ENCODE results near the gene PLEKHF1. TPM values are rescaled to one million over a fixed set of nuclear protein-coding genes. Genes with fewer than 3 reads are reported as not detected.

Gene PLEKHF1
- polyA plus RNA-seq, 3 donors, result 0.11 to 0.29 (median 0.26) TPM

DNA sequence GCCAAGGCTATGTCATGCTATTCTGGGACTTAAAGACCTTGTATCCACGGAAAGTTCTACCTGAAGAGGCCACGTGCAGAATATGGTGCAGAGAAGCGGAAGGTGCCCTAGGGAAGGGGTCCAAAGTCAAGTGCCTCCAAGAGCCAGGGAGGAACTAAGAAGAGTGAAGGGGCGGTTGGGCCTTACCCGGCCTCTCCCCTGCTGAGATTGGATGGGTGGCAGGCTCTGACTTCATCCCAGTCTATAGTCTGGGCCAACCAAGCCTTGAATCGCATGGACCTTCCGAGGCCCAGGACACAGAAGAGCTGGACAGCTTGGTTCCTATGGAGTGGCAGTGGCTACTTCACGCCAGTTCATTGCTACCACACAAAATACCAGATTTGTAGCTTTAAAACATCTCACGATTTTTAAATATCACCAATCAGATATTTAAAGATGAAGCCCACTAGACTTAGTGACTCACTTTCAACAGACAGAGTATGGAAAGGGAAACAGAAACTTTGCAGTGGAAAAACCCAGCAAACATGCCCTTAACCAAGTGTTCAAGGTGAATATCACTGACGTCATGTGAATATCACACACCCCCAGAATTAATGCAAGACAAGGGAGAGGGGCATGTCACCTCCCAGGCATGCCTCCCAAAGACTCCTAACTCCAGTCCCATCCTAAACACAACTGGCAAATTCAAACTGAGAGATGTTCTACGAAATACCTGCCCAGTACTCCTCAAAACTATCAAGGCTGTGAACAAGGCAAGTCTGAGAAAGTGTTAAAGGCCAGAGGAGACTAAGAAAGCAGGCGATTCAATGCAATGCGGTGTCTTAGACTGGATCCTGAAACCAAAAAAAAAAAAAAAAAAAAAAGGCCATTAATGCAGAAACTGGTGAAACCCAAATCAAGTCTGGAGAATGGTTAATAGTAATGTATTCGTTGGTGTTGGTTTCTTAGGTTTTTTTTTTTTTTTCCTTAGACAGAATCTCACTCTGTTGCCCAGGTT lies 39.6 kb downstream of the PLEKHF1 start:
- Histone ChIP-seq H4K20me1 (ENCODE audit: insufficient read depth, low read length) (peaks cover 11% of the 10 kb centered on the region), H3K27me3 (ENCODE audit: control insufficient read depth in 2 of 2, insufficient read depth in 2 of 2, low read length in 2 of 2) (no peaks in the 10 kb centered on the region), H3K27ac (ENCODE audit: low read depth in 1 of 2, low read length in 2 of 2) (no peak overlapping the region), H3K4me3 (replicated peaks in 1 of 3; ENCODE audit: low read depth in 2 of 3, low read length in 3 of 3) (no peak overlapping the region), H3K9me3 (replicated peaks in 1 of 2; ENCODE audit: control insufficient read depth in 1 of 2, insufficient read depth in 1 of 2, low read length in 2 of 2) (no peaks in the 10 kb centered on the region), H3K79me2 (ENCODE audit: insufficient read depth, low read length) (peaks cover 3% of the 10 kb centered on the region), H3K4me2 (replicated peaks; ENCODE audit: extremely low read depth, low read length, poor library complexity, severe bottlenecking) (no peak overlapping the region), H3K9ac (ENCODE audit: insufficient read depth, low read length, poor library complexity, severe bottlenecking) (no peak overlapping the region), H3K36me3 (replicated peaks in 1 of 2; ENCODE audit: control insufficient read depth in 1 of 2, insufficient read depth in 2 of 2, low read length in 2 of 2) (peaks cover 35 to 68% of the 10 kb centered on the region in 2 donors), H3K4me1 (ENCODE audit: control insufficient read depth in 1 of 2, insufficient read depth in 2 of 2, low read length in 2 of 2) (no peaks in the 10 kb centered on the region), H2AFZ (ENCODE audit: insufficient read depth, low read depth, low read length, poor library complexity, severe bottlenecking) (no peak overlapping the region)
- no peak for DNase-seq
- TF ChIP-seq, protein P1, sequence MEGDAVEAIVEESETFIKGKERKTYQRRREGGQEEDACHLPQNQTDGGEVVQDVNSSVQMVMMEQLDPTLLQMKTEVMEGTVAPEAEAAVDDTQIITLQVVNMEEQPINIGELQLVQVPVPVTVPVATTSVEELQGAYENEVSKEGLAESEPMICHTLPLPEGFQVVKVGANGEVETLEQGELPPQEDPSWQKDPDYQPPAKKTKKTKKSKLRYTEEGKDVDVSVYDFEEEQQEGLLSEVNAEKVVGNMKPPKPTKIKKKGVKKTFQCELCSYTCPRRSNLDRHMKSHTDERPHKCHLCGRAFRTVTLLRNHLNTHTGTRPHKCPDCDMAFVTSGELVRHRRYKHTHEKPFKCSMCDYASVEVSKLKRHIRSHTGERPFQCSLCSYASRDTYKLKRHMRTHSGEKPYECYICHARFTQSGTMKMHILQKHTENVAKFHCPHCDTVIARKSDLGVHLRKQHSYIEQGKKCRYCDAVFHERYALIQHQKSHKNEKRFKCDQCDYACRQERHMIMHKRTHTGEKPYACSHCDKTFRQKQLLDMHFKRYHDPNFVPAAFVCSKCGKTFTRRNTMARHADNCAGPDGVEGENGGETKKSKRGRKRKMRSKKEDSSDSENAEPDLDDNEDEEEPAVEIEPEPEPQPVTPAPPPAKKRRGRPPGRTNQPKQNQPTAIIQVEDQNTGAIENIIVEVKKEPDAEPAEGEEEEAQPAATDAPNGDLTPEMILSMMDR (IDR thresholded peaks at IDR 0.05), result no peak
- WGBS (ENCODE audit: insufficient coverage), result 94% methylated on average over 9 of the region's 14 CpGs
- intact Hi-C loops (cut with micrococcal nuclease), result no loop called here
- no peaks in the 10 kb centered on the region for H3K9me3 Mint-ChIP-seq
- peaks cover 41 to 65% of the 10 kb centered on the region in 2 donors for H3K36me3 Mint-ChIP-seq
- H3K27me3 Mint-ChIP-seq (ENCODE audit: low read depth in 3 of 3), result no peaks in the 10 kb centered on the region
- no peak overlapping the region for H3K27ac Mint-ChIP-seq
- no peak overlapping the region for H3K4me3 Mint-ChIP-seq
- peaks cover 2% of the 10 kb centered on the region for H3K4me1 Mint-ChIP-seq

DNA sequence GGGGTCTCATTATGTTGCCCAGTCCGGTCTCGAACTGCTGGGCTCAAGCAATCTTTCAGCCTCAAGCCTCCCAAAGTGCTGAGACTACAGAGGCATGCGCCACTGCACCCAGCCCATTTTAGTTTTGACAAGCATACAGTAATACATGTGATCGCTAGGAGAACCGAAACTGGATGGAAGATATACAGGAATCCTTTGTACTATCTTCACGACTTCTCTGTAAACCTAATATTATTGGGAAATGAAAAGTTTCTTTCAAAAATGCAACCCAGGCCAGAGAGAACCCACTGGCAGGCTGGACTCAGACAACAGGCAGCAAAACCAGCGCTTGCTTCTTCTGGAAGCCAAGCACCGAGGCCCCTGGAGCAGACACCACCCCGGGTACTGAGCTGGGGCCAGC lies 40.4 kb downstream of the PLEKHF1 start:
- intact Hi-C loops (cut with micrococcal nuclease), result no loop called here
- Mint-ChIP-seq H3K9me3 (no peaks in the 10 kb centered on the region), H3K4me1 (peaks cover 2% of the 10 kb centered on the region), H3K4me3 (no peak overlapping the region), H3K36me3 (peaks cover 41 to 65% of the 10 kb centered on the region in 2 donors), H3K27ac (peak overlapping the region in 1 of 7 donors; percentile 80), H3K27me3 (ENCODE audit: low read depth in 3 of 3) (no peaks in the 10 kb centered on the region)
- H3K4me2 ChIP-seq (replicated peaks; ENCODE audit: extremely low read depth, low read length, poor library complexity, severe bottlenecking), result no peak overlapping the region
- no peaks in the 10 kb centered on the region for H3K9me3 ChIP-seq (replicated peaks in 1 of 2; ENCODE audit: control insufficient read depth in 1 of 2, insufficient read depth in 1 of 2, low read length in 2 of 2)
- DNase-seq, result no peak
- H3K36me3 ChIP-seq (replicated peaks in 1 of 2; ENCODE audit: control insufficient read depth in 1 of 2, insufficient read depth in 2 of 2, low read length in 2 of 2), result peaks cover 35 to 68% of the 10 kb centered on the region in 2 donors
- WGBS (ENCODE audit: insufficient coverage), result 94% methylated on average over 6 of the region's 9 CpGs
- H3K4me1 ChIP-seq (ENCODE audit: control insufficient read depth in 1 of 2, insufficient read depth in 2 of 2, low read length in 2 of 2), result no peaks in the 10 kb centered on the region
- H3K79me2 ChIP-seq (ENCODE audit: insufficient read depth, low read length), result peaks cover 5% of the 10 kb centered on the region
- no peaks in the 10 kb centered on the region for H3K27me3 ChIP-seq (ENCODE audit: control insufficient read depth in 2 of 2, insufficient read depth in 2 of 2, low read length in 2 of 2)
- no peak overlapping the region for H2AFZ ChIP-seq (ENCODE audit: insufficient read depth, low read depth, low read length, poor library complexity, severe bottlenecking)
- no peak overlapping the region for H3K27ac ChIP-seq (ENCODE audit: low read depth in 1 of 2, low read length in 2 of 2)
- peaks cover 11% of the 10 kb centered on the region for H4K20me1 ChIP-seq (ENCODE audit: insufficient read depth, low read length)
- TF ChIP-seq, protein P1 (IDR thresholded peaks at IDR 0.05), result no peak
- H3K4me3 ChIP-seq (replicated peaks in 1 of 3; ENCODE audit: low read depth in 2 of 3, low read length in 3 of 3), result no peak overlapping the region
- H3K9ac ChIP-seq (ENCODE audit: insufficient read depth, low read length, poor library complexity, severe bottlenecking), result no peak overlapping the region
